DMS53 (cell line): ENCODE results near the gene ACSM6.

Source experiments
- DNase-seq: peaks from one replicate; lab custom pipeline; 2025; lab: John Stamatoyannopoulos, UW

ACSM6 gene

GRCh38 chr10:95268438-95268837 lies 74.4 kb downstream of the ACSM6 start:
- no peak for DNase-seq

- DNase-seq = peak; percentile 76
Observed at GRCh38 chr10:95273393-95274312, 79.6 kb downstream of the ACSM6 start.

- no peak for DNase-seq
Observed at GRCh38 chr10:95275726-95276366, 81.8 kb downstream of the ACSM6 start.

GRCh38 chr10:95276367-95277200 lies 82.5 kb downstream of the ACSM6 start:
- no peak for DNase-seq

- no peak for DNase-seq
Observed at GRCh38 chr10:95277201-95277570, 83.1 kb downstream of the ACSM6 start.

GRCh38 chr10:95277614-95278013 lies 83.6 kb downstream of the ACSM6 start:
- DNase-seq = no peak
